Measurements from ENCODE around the gene SYT1.

GRCh38 chr12:79059557-79059956 is 195.0 kb downstream of the SYT1 start:
- TF ChIP-seq CTCF (conservative IDR thresholded peaks at IDR 0.05; ENCODE audit: low read depth in 2 of 2) (no peak), JUNB (IDR thresholded peaks at IDR 0.05; ENCODE audit: unreplicated experiment) (no peak), ZNF331 (CRISPR knock-in tag; IDR thresholded peaks at IDR 0.05; ENCODE audit: low read depth) (no peak), POLR2AphosphoS5 (IDR thresholded peaks at IDR 0.05; ENCODE audit: low read depth) (no peak), CREB1 (CRISPR knock-in tag; IDR thresholded peaks at IDR 0.05; ENCODE audit: low read depth) (no peak), REST (IDR thresholded peaks at IDR 0.05; ENCODE audit: unreplicated experiment) (no peak), EZH2 (IDR thresholded peaks at IDR 0.05; ENCODE audit: low read depth, unreplicated experiment) (no peak), EZH2phosphoT487 (IDR thresholded peaks at IDR 0.05; ENCODE audit: unreplicated experiment) (no peak), NANOG (IDR thresholded peaks at IDR 0.05; ENCODE audit: borderline replicate concordance) (no peak), ZNF114 (CRISPR knock-in tag; IDR thresholded peaks at IDR 0.05) (no peak), ETS1 (IDR thresholded peaks at IDR 0.05) (no peak)
